NCI-H2171 treated with DMSO at 0.1 percent for 48 hours (cell line): ENCODE results near the gene NRXN2.

ENCODE experiments used
- DNase-seq: peaks from one replicate; lab custom pipeline; 2025; lab: John Stamatoyannopoulos, UW

The NRXN2 gene

DNA sequence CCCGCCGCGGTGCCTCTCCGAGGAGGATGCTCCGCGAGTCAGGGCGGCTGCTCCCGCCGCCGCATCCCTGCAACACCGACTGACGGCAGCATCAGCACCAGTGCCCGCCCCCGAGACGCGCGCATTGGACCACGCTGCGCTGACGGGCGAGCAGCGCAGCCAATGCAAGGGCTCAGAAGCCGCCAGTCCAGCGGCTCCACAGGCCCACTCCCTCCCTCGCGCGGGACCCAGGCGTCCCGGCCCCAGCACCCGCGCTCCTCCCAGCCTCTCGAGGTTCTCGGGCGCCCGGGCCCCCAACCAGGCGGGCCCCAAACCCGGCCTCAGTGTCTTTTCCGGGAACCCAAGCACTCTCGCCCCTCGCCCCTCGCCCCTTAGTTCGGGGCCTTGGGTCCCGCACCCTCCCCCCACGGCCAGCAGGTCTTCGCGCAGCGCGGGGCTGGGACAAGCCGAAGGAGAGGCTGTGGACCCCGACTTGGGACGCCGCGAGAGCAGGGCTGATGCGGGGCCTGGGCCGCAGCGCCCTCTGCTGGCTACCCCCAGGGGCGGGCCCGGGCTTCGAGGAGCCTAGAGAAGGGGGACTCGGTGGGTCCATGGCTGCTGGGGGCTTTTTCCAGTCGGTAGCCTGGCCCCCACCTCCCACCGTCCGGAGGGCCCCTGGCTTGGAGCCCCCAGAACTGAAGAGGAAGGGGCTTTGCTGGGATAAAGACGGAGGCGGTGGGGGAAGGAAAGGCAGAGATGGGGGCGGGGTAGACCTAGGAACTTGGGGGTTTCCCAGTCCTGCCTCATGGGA is at the start of gene NRXN2:
NRXN2 (minus strand) TSS at position 81 of the 790 bp plus-strand sequence. CDS start 9,498 bp downstream, outside the sequence.
- peak; percentile 84 for DNase-seq

DNA sequence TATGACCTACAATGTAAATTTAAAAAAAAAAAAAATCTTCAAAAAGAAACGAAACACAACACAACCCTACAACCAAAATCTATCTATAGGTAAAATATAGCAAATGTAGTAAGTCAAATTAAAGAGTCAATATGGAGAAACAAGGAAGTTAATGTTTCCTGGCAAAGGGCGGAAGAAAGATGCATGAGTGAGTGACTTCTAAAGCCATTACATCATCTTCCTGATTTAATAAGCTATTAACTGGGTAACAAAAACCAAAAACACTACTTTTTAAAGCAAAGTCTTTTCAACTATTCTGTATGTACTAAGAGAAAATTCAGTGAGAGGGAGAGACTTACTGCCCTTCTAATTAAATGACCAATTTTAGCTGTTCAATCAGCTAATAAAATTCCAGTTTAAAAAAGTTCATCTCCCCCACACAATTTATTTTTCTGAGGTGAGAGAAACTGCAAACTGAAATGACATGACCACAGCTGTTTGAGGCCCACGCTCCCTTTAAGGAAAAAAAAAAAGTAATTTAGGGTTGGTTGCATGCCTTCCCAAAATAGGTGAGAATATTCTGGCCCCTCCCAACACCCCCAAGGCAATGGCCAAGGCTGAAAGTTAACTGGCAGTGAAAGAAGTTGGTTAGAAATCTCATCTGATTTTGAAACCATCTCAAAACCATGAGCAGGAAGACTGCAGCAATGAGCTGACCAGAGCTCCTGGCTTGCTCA is 49.5 kb upstream of the NRXN2 start:
- no peak for DNase-seq

DNA sequence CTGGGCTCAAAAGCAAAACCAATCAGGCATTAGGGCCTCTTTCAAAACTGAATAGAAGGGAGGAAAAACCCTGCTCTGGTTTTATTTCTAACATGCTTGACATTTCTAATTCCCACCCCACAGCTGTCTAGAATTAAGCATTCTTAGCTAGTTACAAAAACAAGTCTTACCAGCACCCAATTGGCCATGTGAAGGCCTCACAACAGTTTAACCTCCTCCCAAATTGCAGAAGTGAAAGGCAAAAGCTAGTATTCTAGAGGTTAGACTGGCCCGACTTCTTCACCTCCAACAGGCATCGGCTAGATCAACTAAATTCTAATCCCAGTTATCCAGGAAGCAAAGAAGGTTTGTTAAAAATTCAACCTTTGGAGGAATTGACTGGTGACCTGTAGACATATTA is 48.9 kb upstream of the NRXN2 start:
- no peak for DNase-seq

DNA sequence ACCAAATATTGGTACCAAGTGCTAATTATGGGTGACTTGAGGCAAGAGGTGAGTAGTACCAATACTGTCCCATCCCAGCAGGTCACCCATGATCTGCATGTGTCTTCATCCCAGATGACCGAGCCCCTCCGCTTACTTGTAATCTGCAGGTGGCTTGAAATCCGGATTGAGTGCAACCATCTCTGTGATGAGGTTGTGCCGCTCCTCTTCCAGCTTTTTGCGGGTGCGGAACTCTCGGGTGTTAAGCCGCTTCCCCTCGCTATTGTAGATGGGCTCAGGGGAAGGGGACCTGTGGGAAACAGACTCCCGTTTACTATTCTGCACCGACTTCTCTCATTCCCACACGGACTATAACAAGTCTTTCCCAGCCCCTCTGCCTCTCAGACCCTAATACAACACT is 47.1 kb upstream of the NRXN2 start:
- DNase-seq, result no peak

DNA sequence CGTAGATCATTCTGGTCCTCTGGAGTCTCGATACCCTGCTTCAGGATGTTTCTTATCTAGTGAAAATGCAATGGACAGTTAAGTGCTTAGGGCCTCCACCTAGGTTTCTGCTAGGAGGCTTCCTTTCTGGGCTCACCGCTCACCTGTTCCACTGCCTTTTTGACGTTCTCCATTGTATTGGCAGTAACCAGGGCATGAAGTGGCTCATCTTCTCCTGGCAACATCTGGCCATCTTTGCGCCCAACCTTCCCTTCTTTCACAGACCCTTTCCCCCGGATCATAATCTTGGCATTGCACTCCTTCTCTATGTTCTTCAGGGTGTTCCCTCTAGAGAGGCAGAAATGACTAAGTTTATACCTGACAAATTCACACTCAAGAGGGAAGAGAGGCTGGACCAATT is 46.3 kb upstream of the NRXN2 start:
- no peak for DNase-seq

DNA sequence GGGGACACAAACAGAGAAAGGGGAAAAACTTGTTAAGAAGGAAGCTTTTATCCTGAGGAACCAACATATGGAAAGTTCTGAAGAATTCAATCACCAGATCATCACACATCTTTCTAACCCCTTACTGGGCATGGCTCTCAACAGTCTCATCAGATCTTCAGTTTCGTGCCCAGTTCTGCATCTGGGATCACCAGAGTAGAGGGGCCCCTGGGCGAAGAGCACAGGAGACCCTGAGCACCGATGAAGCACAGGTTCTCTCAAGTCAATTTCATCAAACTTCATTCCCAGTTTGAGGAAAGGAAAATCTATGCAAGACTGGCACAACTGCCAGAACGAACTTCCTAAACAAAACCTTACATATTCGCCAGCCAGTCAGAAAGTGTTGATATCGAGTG is 45.3 kb upstream of the NRXN2 start:
- DNase-seq, result no peak

DNA sequence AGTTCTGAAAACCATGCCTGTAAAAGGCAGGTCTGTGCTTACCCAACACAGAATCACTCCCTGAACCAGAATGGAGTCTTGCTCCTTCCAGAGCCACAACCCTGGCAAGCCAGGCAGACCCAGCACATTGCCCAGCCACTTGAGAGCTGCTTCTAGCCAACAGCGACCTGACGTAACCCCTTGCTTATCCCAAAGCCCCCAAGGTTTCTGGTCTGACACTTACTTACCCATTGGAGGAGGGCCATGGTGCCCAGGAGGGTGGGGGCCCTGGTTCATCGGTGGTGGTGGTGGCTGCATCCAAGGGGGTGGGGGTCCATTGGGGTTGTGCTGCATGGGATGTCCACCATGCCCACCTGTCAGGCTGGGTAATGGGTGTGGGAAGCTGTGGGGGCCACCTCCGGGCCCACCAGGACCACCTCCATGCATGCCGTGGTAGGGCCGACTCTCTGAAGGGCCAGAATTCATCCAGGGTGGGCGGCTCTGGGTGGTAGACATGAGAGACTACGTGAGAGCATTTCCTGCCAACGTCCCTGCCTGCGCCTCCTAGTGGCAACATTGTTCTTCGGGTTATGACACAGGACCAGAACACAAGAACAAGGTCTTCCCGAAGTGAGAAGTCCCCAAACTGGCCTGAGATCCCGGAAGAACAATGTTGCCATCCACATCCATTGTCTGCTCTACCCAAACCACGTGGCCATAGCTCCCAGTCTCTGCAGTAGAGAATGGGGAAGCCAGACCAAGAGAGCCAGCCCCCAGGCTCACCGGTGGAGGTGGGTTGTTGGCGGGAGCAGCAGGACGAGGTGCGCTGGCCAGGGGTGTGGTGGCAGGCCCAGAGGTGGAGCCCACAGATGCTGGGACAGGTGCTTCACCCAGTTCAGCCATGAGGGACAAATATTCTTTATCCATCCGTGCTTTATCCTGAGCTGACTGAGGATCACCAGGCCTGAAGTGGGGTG is 44.6 kb upstream of the NRXN2 start:
- DNase-seq, result peak; percentile 30

DNA sequence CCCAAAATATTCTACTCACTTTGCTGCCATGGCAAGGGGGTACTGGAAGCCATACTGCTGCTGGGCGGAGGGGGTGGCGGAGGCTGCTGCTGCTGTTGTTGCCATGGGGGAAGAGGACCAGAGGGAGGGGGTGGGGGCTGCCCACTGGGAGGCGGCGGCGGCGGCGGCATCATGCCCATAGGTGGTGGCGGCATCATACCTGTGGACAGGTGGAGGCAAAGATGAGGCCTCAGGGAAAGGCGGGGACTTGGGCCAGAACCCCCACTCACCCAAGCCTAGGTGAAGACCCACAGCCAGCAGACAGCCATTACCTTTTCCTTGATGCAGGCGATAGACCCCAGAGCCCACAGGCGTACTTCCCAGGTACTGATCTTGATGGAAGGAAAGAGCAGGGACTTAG is 43.9 kb upstream of the NRXN2 start:
- no peak for DNase-seq

DNA sequence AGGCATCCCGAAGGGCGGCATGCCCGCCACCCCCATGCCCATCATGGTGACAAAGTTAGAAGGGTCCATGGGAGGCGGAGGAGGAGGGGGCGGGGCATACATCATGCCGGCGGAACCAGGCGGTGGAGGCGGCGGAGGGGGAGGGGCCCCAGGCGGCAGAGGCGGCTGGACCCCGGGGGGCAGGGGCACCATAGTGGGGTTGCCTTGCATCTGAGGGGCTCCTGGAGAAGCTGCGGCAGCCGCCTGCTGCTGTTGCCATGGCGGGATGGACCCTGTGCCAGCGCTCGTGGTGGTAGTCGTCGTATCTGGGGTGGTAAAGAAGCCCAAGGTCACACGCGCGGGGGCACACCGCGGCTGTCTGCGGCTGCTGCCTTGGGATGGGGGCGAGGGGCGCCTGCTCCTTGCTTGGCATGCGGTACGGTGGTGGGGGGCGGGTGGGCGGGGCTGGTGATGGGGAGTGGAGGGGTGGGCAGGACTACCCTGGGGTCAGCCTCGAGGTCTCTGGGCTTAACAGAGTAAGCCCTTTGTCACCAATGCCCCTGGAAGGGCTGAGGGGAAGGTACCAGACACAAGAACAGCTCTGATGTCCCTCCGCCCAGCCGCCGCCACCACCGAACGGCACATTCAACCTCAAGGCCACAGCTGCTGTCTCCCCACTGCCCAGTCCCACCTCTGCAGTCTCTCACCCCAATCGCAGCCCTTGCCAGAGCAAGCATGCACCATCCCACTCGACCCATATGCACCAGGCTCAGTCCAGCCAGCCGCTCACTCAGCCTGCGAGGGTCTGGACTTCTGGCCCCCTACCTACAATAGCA is 43.1 kb upstream of the NRXN2 start:
- no peak for DNase-seq

DNA sequence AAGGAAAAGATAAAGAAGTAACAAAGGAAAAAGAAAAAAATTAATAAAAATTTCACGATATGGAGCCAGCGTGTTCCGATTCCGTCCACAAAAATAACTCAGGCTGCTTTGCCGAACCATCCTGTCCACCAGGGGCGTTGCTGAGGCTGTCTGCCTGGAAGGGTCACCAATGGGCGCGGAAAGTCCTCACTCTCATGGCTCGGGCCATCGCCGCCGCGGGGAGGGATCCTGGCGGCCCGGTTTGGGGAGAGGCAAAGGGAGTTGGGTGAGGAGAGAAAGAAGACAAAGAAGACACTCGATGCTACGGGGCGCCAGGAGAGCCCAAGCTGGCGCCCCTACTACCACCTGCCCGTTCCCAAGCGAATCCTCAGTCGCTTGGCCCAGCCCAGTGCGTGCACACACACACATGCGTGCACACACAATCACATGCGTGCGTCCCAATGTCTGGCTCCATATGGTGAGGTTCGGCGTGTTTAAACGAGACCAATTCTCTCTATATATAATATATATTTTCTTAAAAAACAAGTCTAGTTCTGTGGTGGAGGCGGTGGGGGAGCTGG is 42.4 kb upstream of the NRXN2 start:
- no peak for DNase-seq

DNA sequence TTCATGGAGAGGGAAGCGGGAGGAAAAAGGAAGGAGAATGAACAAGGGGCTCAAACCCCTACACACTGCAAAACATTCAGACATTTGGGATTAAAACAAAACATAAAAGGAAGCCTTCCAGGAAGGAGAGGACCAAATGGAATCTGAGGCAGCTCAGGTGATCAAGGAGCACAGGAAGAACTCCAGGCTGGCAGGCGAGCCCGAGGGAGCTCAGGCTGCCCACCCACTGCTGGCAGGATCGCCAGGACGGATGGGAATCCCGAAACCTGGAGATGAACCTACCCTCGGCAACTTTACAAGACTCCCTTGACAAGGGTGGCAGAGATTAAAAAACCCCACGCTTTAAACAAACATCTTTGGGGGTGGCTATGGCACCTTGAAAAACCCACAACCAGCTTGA is 41.8 kb upstream of the NRXN2 start:
- DNase-seq, result no peak

DNA sequence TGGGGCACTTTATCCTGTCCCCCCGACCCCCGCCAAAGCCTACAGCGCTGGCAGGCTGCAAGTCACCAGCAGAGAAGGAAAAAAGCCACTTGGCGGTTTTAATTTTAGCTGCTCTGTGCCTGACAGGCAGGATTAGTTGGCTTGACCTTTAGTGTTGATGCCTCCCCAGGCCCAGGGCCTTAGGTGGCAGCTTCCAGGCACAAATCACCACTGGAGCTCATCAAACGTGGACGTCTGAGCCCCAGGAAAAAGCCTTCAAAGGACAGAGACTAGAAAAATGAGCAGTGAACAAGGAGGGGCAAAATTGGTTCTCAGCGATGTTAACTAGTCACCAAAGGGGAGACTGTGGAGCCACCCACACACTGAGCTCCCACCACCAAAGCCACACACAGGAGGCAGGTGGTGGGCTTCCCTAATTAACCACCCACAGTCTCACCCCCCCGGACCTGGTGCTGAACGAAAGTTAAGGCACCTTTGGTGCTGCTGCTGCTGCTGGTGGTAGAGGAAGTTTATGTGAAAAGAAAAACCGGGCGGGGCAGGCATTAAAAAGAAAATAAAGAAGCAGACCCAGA is 41.1 kb upstream of the NRXN2 start:
- DNase-seq, result no peak

DNA sequence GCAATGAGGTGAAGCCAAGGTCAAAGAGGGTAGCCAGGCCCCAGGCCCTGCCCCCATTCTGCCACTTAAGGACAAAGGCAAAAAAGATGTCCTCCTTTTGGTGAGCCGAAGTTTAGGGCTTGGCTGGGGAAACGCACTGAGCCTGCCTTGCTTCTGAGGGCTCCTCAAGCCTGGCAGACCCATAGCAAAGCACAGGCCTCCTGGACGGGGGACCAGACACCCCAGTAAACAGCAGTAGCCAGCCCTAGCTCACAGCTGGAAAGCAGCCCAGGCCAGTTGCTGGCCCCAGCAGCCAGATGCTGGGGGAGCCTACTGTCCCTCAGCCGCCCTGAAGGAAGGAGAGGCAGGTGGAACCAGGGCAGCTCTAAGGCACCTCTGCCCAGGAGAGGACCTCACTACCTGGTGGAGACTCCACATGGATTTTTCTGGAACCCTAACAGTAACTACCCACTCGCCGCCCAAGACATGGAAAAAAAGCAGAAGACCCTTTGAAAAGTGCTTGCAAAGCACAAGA is 40.6 kb upstream of the NRXN2 start:
- no peak for DNase-seq

DNA sequence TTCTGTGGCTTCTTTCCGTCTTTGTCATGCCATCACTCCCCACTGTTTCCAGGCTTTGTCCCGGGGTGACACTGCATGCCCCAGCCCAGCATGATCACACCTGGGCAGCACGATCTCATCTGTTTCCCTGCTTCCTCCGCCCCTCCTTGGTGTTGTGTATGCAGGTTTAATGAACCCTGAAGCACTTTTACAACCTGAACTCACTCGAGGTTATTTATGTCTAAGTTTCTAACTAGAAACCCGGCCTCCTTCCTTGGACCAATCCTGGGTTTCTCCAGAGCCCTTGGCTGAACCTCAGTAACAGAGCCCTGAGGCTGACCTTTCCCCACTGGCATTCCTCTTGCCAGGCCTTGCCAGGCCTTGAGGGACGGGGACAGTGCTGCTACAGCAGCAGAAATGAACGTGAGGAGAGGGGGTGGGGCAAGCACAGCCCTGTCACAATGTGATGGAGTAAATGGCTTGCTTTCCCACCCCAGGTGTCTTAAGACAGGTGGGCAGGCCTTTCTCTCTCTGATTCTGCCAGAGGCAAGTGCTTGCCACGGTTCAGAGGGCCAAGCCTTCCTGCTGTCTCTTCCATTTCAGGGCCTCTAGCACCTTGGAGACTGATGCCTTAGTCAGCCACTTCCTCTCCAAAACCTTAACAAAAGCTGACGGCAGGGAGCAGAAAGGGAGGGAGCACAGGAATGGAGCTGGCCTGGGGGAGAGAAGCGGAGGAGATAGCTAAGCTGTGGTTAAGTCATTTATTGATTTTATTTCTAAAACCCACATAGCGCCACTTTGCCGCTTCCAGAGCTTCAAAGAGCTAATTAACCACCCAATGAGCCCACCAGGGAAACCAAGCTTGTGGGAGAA is 39.9 kb upstream of the NRXN2 start:
- peak; percentile 26 for DNase-seq

DNA sequence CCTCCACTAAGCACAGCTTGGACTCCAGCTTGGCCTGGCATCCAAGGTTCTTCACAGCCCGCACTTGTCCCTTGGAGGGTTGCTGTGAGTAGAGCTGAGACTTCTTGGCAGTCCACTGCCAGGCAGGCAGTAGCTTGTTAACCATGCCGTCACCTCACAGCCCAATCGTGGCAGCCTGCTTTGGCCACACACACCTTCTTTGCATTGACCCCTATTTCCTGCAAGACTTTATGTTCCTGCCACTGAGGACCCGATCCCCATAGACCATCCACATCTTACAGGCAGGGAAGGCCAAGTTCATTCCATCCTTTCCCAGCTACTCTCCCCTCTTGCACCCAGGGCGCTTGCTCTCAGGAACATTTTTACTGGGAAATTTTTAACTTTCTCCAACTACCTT is 39.3 kb upstream of the NRXN2 start:
- peak; percentile 4 for DNase-seq

DNA sequence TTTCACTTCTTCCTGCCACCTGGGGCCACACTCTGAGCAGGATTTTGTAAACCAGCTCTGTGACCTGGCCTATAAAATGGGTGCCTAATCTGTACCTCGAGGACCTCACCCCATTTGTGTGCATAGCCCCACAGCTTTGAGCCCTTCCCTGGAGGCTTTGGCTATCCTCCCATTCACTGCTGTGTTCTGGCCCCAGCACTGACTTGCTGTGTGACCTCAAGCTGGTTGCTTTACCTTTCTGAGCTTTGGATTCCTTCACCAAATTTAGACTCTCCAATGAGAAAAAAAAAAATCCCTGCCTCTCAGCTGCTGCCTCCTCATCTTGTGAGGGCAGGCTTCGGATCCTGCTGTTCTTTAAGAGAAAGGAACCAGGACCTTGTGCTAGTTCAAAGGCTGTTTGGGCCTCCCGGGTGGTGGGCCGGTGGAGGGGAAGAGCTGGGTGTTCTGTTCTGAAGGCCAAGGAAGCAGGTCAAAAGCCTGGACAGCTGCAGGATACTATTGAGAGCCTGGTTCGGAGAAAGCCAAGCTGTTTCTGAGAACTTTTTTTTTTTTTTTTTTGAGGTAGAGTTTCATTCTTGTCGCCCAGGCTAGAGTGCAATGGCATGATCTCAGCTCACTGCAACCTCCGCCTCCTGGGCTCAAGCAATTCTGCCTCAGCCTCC is 37.9 kb upstream of the NRXN2 start:
- DNase-seq, result peak; percentile 20

DNA sequence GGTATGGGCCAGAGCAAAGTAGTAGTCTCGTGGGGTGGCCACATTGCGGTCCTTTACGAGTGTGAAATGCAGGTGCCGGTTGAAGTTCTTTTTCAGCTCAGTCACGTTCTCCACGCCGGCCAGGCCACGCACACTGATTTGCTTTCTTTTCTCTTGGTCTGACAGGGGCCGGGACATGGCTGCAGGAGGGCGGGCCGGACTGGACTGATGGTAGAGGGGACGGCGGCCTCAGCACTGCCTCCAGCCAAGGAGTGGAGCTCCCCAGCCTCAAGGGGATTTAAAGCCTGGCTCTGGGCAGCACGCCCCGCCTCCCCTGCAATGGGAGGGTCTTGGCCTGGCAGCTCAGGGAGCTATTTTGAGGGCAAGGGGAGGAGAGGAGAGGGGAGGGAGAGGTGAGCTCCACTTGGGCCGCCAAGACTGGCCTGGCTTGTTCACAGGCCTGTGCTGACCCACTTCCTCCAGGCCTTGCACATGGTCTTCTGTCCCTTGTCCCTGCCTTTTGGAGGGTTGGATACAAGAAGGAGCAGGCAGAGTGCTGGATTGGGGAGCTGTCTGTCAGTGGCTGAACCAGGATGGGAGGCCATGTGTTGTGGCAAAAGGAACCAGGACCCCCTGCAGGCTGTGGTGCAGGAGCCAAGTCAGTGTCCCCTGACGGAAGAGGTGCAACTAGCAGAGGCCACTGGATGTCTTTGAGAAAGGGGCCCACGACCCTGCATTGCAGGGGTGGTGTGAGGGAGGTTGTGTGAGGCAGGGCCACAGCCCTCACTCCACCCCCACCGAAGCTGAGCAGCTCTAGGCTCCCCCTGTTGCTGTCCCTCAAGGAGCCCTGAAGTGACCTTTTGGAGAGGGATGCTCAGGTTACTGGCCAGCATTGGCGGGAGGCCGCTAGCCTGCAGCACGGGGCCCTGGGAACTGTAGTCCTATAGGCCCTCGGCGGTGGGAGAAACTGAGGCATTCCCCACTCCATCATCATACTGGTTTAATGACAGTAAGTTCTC is 37.0 kb upstream of the NRXN2 start, which contains the start of gene PYGM:
PYGM (minus strand) TSS at position 253 of the 998 bp plus-strand sequence; CDS start at position 177, 76 bp downstream.
- DNase-seq, result no peak
